GM12801 (cell line): ENCODE results near the gene LMNTD2.

Source experiments
- TF ChIP-seq, protein P1 (sequence below): IDR thresholded peaks from one replicate; pipeline ENCODE4 v1.5.1; 2011; ENCODE audit warnings: control low read depth; ENCODE audit not compliant: insufficient read length; ENCODE audit errors: extremely low read depth

The LMNTD2 gene

DNA sequence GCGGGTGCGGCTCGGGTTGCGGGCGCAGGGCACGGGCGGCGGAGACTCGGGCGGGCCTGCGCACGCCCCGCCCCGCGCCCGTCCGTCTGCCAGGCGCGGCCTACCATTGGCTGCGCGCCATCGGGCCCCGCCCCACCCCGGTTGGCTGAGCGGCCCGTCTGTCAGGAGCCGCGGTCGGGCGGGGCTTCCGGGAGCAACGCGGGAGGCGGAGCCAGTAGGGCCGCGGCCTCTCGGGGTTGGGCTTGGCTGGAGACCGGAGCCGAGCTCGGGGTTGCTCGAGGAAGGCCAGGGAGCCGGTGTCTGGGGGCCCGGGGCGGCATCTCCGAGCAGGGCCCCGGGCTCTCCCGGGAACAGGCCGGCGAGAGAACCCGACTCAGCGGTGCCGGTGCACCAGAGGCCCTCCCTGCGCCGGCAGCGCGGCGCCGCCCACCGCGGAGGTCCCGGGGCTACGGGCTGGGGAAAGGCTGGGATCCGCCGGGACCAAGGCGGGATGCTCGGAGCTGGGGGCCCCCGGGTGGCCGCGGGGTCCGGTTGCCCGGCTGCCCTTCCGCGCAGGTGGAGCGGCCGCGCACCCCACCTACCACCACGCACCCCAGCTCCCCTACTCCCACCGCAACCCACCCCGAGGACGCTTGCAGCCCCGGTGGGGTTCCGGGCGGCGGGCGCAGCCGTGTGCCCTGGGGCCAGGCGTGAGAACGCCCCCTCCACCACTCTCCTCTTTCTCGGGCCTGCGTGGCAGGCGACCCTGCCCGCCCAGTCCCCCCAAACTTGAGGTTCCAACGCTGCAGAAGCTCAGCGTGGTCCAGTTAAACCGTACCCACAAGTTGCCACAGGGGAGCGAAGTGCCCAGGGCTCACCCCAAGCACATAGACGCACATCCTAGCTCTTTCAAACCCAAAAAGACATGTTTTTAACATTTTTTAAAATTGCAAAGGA is 24.8 kb downstream of the LMNTD2 start, which contains the start of gene HRAS:
Gene HRAS, minus strand, starts transcription at position 58 of the 936 bp plus-strand sequence.
- TF ChIP-seq, protein P1, sequence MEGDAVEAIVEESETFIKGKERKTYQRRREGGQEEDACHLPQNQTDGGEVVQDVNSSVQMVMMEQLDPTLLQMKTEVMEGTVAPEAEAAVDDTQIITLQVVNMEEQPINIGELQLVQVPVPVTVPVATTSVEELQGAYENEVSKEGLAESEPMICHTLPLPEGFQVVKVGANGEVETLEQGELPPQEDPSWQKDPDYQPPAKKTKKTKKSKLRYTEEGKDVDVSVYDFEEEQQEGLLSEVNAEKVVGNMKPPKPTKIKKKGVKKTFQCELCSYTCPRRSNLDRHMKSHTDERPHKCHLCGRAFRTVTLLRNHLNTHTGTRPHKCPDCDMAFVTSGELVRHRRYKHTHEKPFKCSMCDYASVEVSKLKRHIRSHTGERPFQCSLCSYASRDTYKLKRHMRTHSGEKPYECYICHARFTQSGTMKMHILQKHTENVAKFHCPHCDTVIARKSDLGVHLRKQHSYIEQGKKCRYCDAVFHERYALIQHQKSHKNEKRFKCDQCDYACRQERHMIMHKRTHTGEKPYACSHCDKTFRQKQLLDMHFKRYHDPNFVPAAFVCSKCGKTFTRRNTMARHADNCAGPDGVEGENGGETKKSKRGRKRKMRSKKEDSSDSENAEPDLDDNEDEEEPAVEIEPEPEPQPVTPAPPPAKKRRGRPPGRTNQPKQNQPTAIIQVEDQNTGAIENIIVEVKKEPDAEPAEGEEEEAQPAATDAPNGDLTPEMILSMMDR, result no peak

DNA sequence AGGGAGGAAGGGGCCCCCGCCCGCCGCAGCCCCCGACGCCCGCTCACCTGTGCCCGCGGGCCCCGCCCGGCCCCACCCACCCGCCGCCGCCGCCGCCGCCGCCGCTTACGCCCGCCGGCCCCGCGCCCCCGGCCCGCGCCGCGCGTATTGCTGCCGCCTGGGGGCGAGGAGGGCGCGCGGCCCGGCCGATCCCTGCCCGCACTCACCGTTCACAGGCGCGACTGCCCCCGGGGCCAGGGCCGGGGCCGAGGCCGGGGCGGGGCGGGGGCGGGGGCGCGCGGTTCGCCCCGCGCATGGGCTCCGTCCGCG is 25.4 kb downstream of the LMNTD2 start:
- TF ChIP-seq, protein P1, result no peak

DNA sequence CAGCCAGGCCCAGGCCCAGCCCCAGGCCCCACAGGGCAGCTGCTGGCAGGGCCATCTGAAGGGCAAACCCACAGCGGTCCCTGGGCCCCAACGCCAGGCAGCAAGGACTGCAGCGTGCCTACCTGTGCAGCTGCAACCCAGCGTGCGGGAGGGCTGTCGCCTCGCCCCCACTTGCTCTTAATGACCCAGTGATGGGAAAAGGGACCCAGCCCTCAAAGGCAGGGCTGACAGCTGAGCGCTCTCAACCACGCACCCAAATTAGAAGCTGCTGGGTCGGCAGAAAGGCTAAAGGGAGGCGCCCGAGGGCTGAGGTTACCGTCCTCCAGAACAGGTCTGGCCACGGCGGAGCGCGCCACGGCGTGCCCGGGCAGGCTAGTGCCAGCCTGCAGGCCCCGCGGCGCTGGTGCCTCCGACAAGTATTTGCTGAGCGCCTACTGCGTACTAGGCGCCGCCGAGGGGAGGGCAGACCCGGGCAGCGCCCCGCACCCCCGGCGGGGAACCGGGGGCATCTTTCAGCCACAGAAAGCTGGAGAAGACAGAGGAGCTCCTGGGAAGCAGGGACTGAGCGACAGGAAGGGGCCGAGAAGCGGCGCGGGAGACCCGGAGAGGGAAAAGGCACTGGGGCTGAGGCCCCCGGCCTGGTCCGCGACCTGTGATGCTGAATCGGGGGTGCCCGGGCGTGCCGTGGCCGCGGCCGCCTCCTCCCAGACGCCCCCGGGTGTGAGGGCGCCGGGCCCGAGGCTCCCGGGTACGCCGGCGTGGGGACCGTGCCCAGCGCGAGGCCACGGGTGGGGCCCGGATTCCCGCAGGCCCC is 25.9 kb downstream of the LMNTD2 start:
- TF ChIP-seq, protein P1, result no peak

DNA sequence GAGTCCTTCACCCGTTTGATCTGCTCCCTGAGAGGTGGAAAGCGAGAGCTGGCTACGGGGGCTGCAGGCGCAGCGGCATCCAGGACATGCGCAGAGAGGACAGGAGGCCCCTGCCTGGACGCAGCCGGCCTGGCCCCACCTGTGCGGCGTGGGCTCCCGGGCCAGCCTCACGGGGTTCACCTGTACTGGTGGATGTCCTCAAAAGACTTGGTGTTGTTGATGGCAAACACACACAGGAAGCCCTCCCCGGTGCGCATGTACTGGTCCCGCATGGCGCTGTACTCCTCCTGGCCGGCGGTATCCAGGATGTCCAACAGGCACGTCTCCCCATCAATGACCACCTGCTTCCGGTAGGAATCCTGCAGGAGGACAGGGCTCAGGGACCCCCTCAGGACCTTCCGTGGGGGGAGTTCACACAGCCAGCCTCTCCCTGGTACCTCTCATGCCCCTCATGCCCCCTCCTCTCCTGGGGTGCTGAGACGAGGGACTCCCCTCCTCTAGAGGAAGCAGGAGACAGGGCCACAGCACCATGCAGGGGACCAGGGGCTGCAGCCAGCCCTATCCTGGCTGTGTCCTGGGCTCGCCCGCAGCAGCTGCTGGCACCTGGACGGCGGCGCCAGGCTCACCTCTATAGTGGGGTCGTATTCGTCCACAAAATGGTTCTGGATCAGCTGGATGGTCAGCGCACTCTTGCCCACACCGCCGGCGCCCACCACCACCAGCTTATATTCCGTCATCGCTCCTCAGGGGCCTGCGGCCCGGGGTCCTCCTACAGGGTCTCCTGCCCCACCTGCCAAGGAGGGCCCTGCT is 26.7 kb downstream of the LMNTD2 start:
- TF ChIP-seq, protein P1, result no peak

DNA sequence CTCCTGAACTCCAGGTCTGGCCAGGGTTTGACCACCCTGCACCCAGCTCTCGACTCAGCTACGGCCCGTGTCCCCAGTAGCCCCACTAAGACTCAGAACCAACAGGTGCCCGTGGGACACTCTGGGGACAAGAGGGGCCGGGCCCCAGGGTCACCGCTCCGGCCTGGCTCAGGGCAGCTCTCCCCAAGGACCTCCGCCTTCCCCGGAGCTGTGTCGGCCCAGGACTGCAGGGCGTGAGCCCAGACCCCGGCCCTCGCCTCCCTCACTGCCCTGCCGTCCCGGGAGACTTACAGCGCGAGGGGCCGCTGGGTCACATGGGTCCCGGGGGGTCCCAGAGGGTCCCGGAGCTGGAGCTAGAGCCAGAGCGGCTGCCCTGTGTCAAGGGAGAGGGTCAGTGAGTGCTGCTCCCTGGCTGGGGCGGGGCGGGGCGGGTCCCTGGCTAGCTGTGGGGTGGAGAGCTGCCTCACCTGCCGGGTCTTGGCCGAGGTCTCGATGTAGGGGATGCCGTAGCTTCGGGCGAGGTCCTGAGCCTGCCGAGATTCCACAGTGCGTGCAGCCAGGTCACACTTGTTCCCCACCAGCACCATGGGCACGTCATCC is 27.5 kb downstream of the LMNTD2 start:
- TF ChIP-seq, protein P1, result no peak

DNA sequence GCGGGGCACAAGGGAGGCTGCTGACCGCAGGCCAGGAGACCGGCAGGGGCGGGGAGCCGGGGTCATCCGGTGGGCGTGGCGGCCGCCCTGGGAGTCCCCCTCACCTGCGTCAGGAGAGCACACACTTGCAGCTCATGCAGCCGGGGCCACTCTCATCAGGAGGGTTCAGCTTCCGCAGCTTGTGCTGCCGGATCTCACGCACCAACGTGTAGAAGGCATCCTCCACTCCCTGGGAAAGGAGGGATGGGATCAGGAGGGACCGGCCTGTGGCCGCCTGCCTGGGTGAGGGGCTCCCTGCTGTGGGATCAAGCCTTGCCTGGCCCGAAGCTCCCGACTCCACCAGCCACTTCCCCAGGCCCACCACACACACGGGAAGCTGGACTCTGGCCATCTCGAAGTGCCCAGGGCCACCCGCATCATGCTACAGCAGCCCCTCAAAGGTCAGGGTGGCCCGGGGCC is 28.0 kb downstream of the LMNTD2 start:
- TF ChIP-seq, protein P1, result no peak
